ENCODE data around the gene UQCRFS1.

The UQCRFS1 gene

DNA sequence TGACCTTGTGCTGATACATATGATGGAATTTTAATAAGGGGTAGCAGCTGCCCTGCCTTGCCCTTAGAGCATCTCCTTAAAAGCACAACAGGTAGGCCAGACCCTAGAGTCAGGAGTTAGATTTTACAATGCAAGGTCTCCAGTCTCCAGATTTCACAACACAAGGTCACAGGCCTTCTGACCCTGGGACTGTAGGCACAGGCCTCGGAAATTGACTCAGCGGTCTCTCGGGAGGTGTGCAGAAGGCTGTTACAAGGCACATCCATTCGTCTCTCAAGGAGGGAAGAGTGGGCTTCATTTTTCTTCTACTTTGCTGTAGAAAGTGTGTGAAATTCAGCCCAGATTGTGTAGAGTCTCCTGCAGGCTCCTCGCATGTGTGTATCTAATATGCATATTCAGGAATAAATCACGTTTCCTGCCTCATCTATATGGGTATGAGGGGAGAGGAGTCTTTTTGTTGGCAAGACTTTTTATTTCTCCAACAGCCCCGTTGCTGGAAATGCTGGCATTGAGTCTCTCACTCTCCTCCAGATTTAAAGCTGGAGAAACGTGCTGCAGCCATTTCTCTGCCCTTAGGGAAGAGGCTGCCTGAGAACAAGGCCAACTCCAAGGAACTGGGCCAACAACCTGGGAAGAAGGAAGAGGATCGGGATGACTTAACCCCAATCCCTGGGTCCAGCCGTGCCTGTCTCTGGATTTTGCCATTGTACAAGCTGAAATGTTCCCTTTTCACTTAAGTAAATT, 24.5 kb downstream of the UQCRFS1 start:
- TF ChIP-seq, protein P1, sequence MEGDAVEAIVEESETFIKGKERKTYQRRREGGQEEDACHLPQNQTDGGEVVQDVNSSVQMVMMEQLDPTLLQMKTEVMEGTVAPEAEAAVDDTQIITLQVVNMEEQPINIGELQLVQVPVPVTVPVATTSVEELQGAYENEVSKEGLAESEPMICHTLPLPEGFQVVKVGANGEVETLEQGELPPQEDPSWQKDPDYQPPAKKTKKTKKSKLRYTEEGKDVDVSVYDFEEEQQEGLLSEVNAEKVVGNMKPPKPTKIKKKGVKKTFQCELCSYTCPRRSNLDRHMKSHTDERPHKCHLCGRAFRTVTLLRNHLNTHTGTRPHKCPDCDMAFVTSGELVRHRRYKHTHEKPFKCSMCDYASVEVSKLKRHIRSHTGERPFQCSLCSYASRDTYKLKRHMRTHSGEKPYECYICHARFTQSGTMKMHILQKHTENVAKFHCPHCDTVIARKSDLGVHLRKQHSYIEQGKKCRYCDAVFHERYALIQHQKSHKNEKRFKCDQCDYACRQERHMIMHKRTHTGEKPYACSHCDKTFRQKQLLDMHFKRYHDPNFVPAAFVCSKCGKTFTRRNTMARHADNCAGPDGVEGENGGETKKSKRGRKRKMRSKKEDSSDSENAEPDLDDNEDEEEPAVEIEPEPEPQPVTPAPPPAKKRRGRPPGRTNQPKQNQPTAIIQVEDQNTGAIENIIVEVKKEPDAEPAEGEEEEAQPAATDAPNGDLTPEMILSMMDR (IDR thresholded peaks at IDR 0.05; ENCODE audit: insufficient read depth, low read length, poor library complexity, severe bottlenecking), result no peak
- DNase-seq (ENCODE audit: extremely low read depth, insufficient read length), result no peak
- Histone ChIP-seq H3K27me3 (replicated peaks; ENCODE audit: control insufficient read depth, insufficient read depth, low read length) (no peaks in the 10 kb centered on the region; the same call in 1 of the 2 replicates), H3K36me3 (ENCODE audit: control insufficient read depth, insufficient read depth, low read length) (no peaks in the 10 kb centered on the region), H3K4me3 (replicated peaks; ENCODE audit: low read depth, low read length) (no peak overlapping the region)

- H3K36me3 ChIP-seq (ENCODE audit: control insufficient read depth, insufficient read depth, low read length), result no peaks in the 10 kb centered on the region
- no peaks in the 10 kb centered on the region for H3K27me3 ChIP-seq (replicated peaks; ENCODE audit: control insufficient read depth, insufficient read depth, low read length)
- no peak for DNase-seq (ENCODE audit: extremely low read depth, insufficient read length)
- H3K4me3 ChIP-seq (replicated peaks; ENCODE audit: low read depth, low read length), result no peak overlapping the region
- TF ChIP-seq, protein P1 (IDR thresholded peaks at IDR 0.05; ENCODE audit: insufficient read depth, low read length, poor library complexity, severe bottlenecking), result no peak
Observed at GRCh38 chr19:29187676-29188075, 25.3 kb downstream of the UQCRFS1 start.

DNA sequence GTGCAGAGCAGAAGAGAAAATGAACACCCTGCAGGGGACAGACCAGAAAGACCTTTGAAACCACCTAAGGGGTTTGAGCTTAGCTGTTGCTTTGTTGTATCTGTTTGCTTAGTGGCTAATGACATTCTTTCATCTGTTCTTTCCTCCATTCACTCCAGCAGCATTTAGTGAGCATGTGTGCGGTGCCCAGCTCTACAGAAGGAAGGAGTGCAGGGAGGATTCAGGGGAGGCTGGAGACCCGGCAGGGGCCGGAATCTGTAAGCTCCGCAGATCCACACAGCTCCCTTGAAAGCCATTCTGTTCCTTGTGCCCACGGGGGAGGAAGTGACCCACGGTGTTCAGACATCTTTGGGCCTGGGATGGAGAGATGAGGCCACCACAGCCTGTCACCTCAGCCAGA, 27.5 kb downstream of the UQCRFS1 start:
- Histone ChIP-seq H3K36me3 (ENCODE audit: control insufficient read depth, insufficient read depth, low read length) (no peaks in the 10 kb centered on the region), H3K4me3 (replicated peaks; ENCODE audit: low read depth, low read length) (no peak overlapping the region), H3K27me3 (replicated peaks; ENCODE audit: control insufficient read depth, insufficient read depth, low read length) (no peaks in the 10 kb centered on the region)
- TF ChIP-seq, protein P1 (IDR thresholded peaks at IDR 0.05; ENCODE audit: insufficient read depth, low read length, poor library complexity, severe bottlenecking), result no peak
- no peak for DNase-seq (ENCODE audit: extremely low read depth, insufficient read length)

DNA sequence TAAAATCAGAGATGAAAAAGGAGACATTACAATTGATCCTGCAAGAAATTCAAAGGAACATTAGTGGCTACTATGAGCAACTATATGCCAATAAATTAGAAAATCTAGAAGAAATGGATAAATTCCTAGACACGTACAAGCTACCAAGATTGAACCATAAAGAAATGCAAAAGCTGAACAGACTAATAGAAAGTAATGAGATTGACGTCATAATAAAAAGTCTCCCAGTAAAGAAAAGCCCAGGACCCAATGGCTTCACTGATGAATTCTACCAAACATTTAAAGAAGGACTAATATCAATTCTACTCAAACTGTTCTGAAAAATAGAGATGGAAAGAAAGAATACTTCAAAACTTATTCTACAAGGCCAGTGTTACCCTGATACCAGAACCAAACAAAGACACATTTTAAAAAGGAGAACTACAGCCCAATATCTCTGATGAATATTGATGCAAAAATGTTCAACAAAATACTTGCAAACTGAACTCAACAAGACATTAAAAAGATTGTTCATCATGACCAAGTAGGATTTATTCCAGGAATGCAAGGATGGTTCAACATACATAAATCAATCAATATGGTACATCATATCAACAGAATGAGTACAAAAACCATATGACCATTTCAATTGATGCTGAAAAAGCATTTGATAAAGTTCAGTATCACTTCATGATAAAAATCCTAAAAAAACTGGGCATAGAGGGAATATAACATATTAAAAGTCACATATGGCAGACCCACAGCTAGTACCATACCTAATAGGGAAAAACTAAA, 35.8 kb downstream of the UQCRFS1 start:
- TF ChIP-seq, protein P1 (IDR thresholded peaks at IDR 0.05; ENCODE audit: insufficient read depth, low read length, poor library complexity, severe bottlenecking), result no peak
- DNase-seq (ENCODE audit: extremely low read depth, insufficient read length), result no peak
- no peaks in the 10 kb centered on the region for H3K36me3 ChIP-seq (ENCODE audit: control insufficient read depth, insufficient read depth, low read length)
- H3K4me3 ChIP-seq (replicated peaks; ENCODE audit: low read depth, low read length), result no peak overlapping the region
- no peaks in the 10 kb centered on the region for H3K27me3 ChIP-seq (replicated peaks; ENCODE audit: control insufficient read depth, insufficient read depth, low read length)

GRCh38 chr19:29173896-29174295, 39.1 kb downstream of the UQCRFS1 start:
- TF ChIP-seq, protein P1 (IDR thresholded peaks at IDR 0.05; ENCODE audit: insufficient read depth, low read length, poor library complexity, severe bottlenecking), result no peak
- Histone ChIP-seq H3K4me3 (replicated peaks; ENCODE audit: low read depth, low read length) (no peak overlapping the region), H3K27me3 (replicated peaks; ENCODE audit: control insufficient read depth, insufficient read depth, low read length) (no peaks in the 10 kb centered on the region), H3K36me3 (ENCODE audit: control insufficient read depth, insufficient read depth, low read length) (no peaks in the 10 kb centered on the region)
- DNase-seq (ENCODE audit: extremely low read depth, insufficient read length), result no peak
